TTC549 (cell line): ENCODE results near the gene ITSN2.
"Not testable (repeated sequence)": the region's sequence is repeated elsewhere in the genome, so short reads cannot be mapped to it uniquely, and the experiment has no call there.

Source experiments
- FAIRE-seq: peaks from 2 replicates; lab custom pipeline; 2012; peaks lifted over from hg19 to GRCh38; lab: Jason Lieb, UNC

Gene ITSN2

DNA sequence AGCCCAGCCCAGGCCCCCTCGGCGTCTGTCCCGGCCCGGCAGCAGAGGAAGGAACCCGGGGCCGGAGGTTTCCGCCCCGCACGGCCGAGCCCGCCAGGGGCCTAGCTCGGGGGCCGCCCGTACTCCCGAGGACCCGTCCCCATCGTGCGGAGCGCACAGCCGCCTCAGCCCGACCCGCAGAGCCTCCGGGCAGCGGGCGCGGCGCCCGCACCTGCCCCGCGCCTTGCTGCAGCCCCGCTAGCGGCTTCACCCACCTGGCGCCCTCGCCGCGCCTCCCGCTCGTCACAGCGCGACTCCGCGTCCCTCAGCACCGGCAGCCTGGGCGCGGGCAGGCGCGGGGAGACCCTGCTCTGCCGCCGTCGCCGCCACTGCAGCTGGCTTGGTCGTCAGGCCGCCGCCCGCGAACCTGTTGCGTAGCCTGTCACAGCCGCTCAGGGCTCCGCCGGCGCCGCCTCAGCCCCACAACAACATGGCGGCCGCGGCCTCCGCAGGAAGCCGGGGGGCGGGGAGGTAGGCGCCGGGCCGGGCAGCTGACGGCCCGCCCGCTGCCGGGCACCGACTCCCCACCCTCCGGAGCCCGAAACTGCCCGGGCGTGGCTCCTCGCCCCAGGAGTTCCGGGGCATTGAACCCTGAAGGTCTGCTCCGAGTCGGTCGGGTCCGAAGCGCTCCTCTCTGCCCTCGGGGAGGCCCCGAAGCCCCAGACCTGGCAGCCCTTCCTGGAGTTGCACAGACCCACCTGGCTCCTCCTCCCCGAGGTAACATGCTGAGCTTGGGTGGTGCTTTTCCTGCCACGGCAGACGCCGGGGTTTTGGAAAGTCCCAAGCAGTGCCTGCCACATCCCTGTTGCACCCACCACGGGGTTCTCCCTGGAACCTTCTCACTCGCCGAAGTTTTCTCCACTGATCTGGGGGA, at the start of gene ITSN2:
Gene ITSN2, minus strand, starts transcription at position 487 of the 913 bp plus-strand sequence. CDS start 32,454 bp downstream, outside the sequence.
- FAIRE-seq, result no peak

DNA sequence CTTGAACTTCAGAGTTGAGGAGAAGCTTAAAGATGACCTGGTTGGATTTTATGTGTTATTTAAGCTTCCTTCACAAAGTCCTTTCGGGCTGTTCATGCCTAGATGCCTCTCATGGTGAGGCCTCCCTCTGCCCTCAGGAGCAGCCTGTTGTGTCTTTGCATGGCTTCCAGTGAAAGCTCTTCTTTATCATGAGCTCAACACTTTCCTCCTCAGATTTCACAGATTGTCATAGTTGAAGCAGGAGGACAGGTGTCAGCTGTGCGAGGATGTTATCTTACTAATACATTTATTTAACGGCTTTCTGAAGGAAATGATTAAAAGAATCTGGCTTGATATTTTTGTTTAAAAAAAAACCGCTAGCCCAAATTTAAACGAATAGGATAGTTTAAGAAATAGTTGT, 48.8 kb upstream of the ITSN2 start:
- FAIRE-seq, result no peak

DNA sequence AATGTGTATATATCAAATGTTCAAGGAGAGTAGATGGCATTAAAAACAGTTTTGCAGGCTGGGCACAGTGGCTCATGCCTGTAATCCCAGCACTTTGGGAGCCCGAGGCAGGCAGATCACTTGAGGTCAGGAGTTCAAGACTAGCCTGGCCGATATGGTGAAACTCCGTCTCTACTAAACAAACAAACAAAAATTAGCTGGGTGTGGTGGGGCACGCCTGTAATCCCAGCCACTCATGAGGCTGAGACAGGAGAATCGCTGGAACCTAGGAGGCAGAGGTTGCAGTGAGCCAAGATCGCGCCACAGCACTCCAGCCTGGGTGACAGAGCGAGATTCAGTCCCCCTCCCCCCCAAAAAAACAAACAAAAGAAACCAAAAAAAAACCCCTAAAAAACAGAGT, 48.4 kb upstream of the ITSN2 start:
- not testable (repeated sequence) for FAIRE-seq

DNA sequence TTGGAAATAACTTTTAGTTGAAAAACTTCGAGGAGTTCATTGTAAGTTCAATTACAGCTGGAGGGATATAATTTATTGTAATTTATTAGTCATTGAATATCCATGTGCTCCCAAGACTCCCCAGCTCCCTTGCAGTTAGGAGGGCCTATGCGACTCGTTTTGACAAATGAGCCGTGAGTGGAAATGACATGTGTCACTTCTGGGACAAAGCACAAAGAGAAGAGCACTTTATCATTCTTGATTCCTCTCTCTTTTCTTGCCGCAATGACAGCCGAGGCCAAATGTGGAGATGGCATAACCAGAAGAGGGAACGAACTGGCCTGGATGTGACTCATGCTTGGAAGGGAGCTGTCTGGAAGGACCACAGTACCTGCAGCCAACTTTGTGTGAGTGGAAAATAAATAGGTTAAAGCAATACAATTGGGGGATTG, 44.2 kb upstream of the ITSN2 start:
- no peak for FAIRE-seq

DNA sequence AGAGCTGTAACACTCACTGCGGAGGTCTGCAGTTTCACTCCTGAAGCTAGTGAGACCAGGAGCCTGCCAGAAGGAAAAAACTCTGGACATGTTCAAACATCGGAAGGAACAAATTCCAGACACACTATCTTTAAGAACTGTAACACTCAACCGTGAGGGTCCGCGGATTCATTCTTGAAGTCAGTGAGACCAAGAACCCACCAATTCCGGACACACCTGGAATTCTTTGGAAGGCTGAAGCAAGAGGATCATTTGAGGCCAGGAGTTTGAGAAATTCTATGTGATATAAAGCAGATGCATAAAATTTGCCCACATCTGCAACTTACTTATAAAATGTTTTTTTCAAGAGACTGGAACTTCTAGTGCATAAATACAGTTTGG, 43.5 kb upstream of the ITSN2 start:
- no peak for FAIRE-seq

DNA sequence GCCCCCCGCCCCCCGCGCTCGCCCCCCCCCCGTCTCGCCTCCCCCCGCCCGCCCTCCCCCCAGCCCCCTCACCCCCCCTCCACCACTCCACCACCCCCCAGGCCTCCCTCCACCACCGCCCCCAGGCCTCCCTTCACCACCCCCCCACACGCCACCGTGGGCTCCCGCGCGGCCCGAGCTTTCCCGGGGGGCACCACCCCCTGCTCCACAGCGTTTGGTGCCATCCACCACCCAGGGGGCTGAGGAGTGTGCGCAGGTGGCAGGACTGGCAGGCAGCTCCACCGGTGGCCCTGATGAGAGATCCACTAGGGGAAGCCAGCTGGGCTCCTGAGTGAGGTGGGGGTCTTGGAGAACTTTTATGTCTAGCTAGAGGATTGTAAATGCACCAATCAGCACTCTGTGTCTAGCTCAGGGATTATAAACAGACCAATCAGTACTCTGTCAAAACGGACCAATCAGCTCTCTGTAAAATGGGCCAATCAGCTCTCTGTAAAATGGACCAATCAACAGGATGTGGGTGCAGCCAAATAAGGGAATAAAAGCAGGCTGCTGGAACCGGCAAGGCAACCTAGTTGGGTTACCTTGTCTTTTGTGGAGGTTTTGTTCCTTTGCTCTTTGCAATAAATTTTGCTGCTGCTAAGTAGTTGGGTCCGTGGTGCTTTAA, 43.0 kb upstream of the ITSN2 start:
- no peak for FAIRE-seq

DNA sequence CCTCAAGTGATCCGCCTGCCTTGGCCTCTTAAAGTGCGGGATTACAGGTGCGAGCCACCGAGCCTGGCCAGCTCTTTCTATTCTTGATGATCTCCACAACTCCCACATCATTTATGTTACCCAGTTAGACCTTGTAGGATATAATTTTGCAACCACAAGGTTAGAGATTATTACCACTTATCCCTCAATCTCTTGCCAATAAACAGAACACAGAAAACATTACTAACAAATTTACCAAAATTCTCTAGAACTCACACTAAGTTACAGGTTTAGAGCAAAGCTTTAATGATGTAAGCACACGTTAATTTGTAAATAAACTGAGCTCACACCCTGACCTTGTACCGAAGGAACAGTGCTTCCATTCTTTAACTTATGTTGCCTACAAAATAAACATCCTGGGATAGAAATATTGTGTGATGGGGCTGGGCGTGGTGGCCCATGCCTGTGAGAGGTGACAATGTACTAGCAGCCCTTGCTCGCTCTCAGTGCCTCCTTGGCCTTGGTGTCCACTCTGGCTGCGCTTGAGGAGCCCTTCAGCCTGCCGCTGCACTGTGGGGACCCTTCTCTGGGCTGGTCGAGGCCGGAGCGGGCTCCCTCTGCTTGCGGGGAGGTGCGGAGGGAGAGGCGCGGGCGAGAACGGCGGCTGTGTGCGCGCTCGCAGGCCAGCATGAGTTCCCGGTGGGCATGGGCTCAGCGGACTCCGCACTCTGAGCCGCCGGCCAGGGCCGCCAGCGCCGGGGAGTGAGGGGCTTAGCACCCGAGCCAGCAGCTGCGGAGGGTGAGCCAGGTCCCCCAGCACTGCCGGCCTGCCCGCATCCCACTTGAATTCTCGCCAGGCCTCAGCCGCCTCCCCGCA, 42.1 kb upstream of the ITSN2 start:
- no peak for FAIRE-seq

DNA sequence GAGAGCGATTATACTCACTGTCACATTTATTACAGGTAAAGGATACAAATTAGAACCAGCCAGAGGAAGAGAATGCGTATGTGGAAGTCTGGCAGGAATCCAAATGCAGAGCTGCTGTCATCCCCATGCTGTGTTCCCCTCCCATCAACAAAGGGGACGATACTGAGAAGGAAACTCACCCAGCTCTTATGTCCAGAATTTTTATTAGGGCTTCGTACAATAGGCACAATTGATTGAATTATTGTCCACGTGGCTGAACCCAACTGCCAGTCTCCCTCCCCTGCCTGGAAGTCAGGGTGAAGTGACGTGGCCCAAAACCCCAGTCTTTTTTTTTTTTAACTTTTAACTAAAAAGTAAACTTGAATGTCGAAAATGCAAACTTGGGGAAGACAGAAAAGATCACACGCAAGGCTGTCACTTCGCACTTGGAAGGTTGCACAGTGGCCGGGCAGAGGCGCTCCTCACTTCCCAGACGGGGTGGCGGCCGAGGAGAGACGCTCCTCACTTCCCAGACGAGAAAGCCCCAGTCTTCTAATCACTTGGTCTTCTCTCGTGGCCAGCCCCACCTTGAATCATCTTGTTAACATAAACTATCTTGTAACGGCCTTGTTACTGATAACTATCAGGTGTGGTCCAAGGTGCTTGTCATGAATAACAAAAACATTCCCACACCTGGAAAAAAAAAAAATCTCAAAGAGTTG, 40.0 kb upstream of the ITSN2 start:
- FAIRE-seq, result no peak

DNA sequence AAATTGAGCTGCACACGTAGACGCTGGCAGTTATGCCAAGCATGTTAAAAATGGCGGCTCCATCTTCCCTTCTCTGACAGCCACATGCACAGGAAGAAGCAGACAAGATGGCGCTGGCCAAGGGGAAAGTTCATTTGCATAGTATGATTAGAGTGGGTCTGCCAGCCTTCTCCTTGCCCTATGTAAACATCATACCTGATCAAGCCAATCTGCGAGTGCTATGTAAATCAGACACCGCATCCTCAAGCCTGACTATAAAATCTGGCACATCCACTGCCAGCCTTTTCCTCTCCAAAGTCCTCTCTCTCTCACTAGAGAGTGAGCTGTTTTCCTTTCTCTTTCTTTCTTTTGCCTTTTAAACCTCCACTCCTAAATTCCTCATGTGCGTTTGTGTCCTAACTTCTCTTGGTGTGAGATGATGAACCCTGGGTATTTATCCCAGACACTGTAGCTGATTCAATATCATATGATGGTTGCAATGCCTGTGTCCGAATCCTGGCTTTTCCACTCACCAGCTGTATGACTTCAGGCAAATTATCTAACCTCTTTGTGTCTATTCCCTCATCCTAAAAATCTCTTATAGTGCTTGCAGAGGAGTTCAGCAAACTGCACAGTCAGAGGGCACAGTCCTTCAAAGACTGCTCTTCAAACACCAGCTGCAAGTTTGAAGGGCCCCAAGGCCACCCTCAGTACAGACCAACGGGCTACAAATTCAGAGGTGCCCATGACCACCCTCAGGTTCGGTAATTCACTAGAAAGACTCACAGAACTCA, 39.3 kb upstream of the ITSN2 start:
- FAIRE-seq, result no peak

DNA sequence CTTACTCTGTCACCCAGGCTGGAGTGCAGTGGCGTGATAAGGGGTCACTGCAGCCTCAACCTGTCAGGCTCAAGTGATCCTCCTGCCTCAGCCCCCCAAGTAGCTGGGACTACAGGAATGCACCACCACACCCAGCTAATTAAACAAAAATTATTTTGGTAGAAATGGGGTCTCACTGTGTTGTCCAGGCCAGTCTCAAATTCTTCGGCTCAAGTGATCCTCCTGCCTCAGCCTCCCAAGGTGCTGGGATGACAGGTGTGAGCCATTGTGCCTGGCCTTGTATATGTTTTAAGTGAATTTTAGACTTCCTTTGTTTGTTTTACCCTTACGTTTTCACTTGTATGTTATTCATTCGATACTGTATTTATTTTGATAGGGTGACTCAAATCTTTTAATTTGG, 34.7 kb upstream of the ITSN2 start:
- FAIRE-seq, result no peak

DNA sequence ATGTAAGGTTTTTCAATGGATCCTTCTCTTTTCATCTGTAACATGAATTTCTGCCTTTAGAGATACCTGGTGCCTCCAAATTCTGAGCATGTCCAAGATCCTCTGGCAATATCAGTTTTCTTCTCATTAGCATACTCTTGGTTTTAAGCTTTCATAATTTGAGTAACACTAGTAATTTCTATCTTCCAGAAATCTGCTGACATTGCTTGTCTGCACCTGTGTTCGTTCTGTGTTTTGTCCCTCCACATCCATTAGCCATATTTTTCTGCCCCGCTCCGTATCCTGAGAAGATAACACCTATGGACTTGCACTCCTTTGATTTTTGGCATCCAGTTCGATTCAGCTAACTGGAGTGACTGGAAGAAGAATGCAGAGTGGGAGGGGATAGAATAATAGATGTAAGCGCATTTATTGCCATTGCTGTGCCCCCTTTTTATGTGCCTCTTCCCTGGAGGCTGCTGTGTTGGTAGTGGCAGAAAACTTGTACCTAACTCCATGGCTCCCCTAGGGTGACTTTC, 32.3 kb upstream of the ITSN2 start:
- FAIRE-seq, result no peak

DNA sequence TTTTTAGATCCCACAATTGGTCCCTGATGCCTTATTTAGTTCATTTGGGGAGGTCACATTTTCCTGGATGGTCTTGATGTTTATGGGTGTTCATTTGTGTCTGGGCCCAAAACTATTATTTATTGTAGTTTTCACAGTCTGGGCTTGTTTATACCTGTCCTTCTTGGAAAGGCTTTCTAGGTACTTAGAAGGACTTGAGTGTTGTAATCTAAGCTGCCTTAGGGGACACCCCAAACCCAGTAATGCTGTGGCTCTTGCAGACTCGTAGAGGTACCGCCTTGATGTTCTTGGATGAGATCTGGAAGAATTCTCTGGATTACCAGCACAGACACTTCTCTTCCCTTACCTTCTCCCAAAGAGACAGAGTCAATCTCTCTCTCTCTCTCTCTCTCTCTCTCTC, 25.0 kb upstream of the ITSN2 start:
- no peak for FAIRE-seq

DNA sequence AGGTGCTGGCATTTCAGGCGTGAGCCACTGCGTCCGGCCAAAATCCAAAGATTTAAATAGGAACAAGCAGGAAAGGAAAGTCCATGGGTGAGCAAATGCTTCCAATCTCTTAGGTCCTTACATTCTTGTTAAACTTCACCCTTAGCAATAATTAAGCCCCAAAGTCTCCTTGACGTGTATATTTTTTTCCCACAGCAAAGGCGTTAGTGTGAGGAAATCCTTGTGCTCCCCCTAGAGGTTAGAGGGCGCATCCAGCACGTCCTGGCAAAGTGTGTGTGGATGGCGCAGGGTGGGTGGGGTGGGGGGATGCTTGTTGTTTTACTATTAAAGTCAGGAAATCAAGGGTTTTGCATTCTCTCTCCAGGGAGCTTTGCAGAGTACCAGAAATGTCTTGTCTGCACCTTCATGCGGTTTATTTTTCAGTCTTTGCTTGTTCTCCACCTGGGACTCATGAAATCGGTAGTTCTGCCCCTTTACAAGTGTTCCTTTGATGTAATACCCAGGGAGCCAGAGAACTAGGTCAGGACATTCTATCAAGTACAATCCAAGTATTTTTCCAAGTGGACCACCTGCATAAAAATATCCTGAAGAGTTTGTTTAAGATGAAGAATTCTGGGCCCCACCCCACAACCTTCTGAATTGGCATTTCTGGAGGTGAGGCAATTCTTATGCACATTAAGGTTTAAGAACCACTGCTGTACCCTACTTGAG, 22.2 kb upstream of the ITSN2 start:
- FAIRE-seq, result no peak

DNA sequence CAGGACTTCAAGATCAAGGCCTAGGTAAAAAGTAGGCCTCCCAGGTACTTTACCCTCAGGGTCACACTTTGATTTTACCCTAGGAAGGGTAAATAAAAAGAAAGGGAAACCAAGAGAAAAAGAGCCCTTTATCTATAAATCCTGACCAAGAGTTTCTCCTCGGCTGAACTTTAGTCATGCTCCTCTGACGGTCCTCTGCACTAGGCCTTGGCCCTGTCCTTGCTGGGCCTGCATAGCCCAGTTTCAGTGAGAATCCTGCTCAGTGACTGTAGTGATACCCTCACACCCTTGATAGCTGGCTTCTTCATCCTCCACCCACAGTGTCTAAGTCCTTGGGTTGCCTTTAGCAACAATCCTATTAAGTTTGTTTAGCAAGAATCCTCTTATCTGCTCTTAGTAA, 20.5 kb upstream of the ITSN2 start:
- no peak for FAIRE-seq

DNA sequence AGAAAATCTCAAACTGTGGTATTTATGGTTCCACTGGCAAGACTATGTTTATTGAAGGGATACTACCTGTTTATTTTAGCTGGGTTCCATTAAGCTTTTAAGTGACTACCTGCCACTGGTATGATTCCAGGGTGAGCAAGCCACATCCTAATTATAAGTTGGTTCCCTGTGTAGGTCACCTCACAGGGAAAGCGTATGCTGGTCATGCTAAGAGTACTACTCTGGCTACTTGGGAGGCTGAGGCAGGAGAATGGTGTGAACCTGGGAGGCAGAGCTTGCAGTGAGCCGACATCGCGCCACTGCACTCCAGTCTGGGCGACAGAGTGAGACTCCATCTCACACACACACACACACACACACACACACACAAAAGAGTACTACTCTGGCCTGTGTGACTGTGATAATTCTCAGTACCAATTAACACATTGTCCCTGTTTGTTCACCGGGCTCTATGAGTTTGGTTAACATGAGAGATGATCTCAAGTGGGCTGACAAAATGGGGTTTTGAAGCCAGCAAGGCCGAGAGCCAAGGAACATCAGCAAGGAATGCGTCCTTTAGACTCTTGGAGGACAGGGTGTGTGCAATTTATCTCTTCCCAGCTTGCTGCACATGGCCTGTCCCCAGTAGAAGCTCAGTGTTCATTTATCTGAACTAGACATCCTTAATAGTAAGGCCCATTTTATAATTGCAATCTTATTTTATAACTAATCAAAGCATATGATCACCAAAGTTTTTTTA, 15.2 kb upstream of the ITSN2 start:
- no peak for FAIRE-seq

DNA sequence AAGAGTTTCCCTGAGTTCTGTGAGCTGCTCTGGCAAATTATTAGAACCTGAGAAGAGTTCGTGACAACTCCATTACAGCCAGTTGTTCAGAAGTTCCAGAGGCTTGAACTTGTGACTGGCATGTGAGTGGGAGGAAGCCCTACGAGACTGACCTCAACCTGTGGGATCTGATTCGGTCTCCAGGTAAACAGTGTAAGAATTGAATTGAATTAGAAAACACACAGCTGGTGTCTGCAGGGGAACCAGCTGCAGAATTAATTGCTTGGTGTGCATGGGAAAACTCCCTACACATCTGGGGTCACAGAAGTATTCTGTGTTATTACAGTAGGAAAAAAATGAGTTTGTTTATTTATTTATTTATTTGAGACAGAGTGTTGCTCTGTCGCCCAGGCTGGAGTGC, 14.0 kb upstream of the ITSN2 start:
- no peak for FAIRE-seq

DNA sequence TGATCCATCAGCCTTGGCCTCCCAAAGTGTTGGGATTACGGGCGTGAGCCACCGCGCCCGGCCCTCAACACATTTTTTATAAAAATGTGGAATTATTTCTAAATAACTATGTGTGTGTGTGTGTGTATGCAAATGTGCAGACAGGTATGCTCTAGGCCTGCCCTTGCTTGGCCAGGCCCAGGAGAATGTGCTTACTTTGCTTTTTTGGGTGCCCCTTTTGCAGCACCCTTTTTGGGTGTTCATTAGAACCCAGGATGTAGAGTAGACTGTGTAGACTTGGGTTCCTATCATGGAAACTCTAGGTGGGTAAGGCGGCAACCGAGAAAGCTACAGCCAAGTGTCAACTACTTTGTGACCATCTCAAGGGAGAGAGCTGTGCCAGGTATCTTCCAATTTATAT, 11.7 kb upstream of the ITSN2 start:
- no peak for FAIRE-seq

DNA sequence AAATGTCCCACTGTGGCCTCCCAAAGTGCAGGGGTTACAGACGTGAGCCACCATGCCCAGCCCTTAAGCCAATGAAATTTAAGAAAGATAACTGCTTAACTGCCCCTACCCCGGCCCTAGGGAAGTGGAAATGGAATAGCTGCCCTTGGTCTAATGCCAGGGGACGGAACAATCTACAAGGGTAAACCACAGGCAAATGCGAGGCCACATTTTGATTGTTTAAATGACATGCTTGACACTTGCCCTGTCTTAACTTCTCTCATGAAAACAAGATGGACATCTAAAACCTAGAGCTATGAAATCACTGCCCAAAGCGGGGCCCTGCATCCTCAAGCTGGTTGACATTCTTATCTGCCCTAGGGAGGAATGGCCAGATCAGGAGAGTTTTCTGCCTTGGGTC, 5.5 kb upstream of the ITSN2 start:
- no peak for FAIRE-seq

DNA sequence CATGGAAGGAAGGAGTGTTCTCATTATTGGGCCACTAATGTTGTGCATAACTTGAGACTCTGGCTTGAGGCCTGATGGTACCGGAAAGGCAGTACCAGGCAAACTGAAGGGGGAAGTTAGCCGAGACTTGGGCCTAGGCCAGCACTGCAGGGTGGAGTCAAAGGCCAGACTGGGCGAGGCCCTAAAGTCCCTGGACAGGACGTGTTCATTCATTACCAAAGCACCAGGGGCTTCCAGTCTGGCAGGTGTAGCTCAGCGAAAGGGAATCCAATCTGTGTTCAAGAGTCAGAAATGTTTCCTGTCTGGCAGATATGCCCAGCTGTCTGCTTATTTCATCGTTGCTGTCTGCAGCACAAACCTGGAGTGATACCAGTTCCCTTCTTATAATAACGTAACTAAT, 4.7 kb upstream of the ITSN2 start:
- FAIRE-seq, result no peak

DNA sequence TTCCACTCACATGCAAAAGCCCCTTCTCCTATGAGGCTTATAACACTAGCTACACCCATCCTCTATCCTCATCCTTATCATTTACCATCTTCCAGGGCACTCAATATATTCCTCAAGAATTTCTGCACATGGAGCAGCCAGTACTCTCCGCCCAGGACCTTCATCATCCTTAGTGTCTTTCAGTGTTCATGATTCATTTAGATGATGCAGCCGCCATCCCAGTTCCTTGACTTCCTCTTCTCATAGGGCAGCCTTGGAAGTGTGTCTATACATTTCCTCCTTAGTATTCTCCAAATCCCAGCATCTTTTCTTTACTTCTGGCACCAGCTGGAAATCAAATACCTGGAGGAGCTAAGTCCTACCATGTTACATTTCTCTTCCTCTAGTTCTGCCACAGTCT, 3.0 kb upstream of the ITSN2 start:
- FAIRE-seq, result no peak
